NCI-H1092 (cell line): ENCODE results near the gene PHF21A.
"Not testable (repeated sequence)": the region's sequence is repeated elsewhere in the genome, so short reads cannot be mapped to it uniquely, and the experiment has no call there.

Experiments
- DNase-seq: peaks from one replicate; lab custom pipeline; 2025; lab: John Stamatoyannopoulos, UW

The PHF21A gene

GRCh38 chr11:46036009-46036408, 85.2 kb downstream of the PHF21A start:
- DNase-seq = no peak

- DNase-seq = no peak
Observed at GRCh38 chr11:46034041-46034440, 87.2 kb downstream of the PHF21A start.

GRCh38 chr11:46026606-46027293, 94.5 kb downstream of the PHF21A start:
- DNase-seq = no peak

GRCh38 chr11:46020084-46020599, 101.1 kb downstream of the PHF21A start:
- DNase-seq = no peak

GRCh38 chr11:46018651-46019050, 102.6 kb downstream of the PHF21A start:
- DNase-seq = no peak

- no peak for DNase-seq
Observed at GRCh38 chr11:46017341-46017740, 103.9 kb downstream of the PHF21A start.

GRCh38 chr11:46015941-46016340, 105.3 kb downstream of the PHF21A start:
- no peak for DNase-seq

GRCh38 chr11:46014168-46014567, 107.1 kb downstream of the PHF21A start:
- not testable (repeated sequence) for DNase-seq

- no peak for DNase-seq
Observed at GRCh38 chr11:46012185-46012584, 109.1 kb downstream of the PHF21A start.

GRCh38 chr11:46010100-46010499, 111.2 kb downstream of the PHF21A start:
- no peak for DNase-seq

- DNase-seq = no peak
Observed at GRCh38 chr11:46009647-46010046, 111.6 kb downstream of the PHF21A start.

- DNase-seq = peak; percentile 66
Observed at GRCh38 chr11:46006418-46007070, 114.7 kb downstream of the PHF21A start.

- DNase-seq = peak; percentile 40
Observed at GRCh38 chr11:46003572-46003971, 117.7 kb downstream of the PHF21A start.

- DNase-seq = no peak
Observed at GRCh38 chr11:46002189-46002588, 119.1 kb downstream of the PHF21A start.

- DNase-seq = no peak
Observed at GRCh38 chr11:46001448-46001914, 119.8 kb downstream of the PHF21A start.

GRCh38 chr11:45997599-45997998, 123.7 kb downstream of the PHF21A start:
- no peak for DNase-seq

- no peak for DNase-seq
Observed at GRCh38 chr11:45995342-45995734, 125.9 kb downstream of the PHF21A start.

- no peak for DNase-seq
Observed at GRCh38 chr11:45994371-45995341, 126.6 kb downstream of the PHF21A start.

GRCh38 chr11:45993531-45994001, 127.7 kb downstream of the PHF21A start:
- DNase-seq = no peak

GRCh38 chr11:45988921-45989320, 132.3 kb downstream of the PHF21A start:
- no peak for DNase-seq

GRCh38 chr11:45985212-45985611, 136.0 kb downstream of the PHF21A start:
- no peak for DNase-seq

GRCh38 chr11:45984192-45984591, 137.1 kb downstream of the PHF21A start:
- DNase-seq = no peak
